ENCODE results near the gene TMEM126A. TPM values are rescaled to one million over a fixed set of nuclear protein-coding genes. Genes with fewer than 3 reads are reported as not detected.

The TMEM126A gene
- total and polyA plus RNA-seq, 2 of the 8 experiments (the other 6 are each of a cell fraction or from before 2014, with no cell fraction given) = 33.7 to 58.7 TPM

GRCh38 chr11:85666687-85667086, 18.9 kb downstream of the TMEM126A start (continued):
- no peak for TF ChIP-seq CHD7 (IDR thresholded peaks at IDR 0.05; ENCODE audit: insufficient replicate concordance, low read length)
